GM21723 (cell line): ENCODE results near the gene GPC6.

Source experiments
- ATAC-seq: cut with Tn5 transposase; IDR thresholded peaks from one replicate; pipeline ENCODE4 v1.9.1; 2021; ENCODE audit warnings: mild to moderate bottlenecking, moderate library complexity; ENCODE audit not compliant: unreplicated experiment

GPC6 gene

DNA sequence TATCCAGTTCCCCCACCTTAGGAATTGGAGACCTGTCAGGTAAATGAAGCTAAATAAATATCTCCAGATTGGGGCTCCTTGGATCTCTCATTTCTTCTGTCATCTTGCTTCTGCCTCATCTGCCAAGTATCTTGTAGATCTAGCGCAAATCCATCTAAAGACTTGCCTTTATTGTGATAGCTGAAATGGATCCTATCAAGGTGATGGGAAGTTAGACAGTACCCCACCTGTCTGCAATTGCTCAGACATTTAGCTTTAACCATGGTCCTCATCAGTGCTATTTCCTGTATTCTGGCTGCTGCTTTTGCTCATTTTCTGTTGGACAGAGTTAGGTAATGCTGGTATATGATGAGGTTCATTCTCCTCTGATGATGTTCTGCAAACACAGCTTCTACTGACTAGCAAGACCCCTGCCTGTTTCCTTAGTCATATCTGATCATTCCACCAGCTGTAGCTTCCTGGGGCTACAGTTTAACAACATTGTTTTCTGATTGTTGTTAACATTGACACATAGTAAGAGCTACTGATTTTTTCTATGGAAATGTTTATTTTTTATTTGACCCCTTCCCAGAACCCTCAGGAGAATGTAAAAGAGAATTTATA lies 912.9 kb downstream of the GPC6 start:
- ATAC-seq = no peak

DNA sequence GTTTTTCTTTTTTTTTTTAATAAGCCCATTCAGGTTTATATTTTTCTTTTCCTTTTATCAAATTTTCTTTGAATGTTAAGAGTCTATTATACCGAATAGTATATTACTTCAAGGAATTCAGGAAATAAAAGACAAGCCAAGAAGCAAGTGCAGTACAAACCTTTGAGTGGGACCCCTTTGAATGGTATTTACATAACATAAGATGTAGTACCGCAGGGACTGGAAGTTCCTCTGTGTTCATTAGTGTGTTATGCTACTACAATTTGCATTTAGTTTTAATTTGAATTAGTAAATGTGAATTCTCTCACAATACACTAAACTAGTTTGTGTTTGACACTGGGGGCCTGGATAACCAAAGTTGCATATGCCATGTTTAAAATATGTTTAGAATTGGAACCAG lies 913.4 kb downstream of the GPC6 start:
- ATAC-seq = no peak

DNA sequence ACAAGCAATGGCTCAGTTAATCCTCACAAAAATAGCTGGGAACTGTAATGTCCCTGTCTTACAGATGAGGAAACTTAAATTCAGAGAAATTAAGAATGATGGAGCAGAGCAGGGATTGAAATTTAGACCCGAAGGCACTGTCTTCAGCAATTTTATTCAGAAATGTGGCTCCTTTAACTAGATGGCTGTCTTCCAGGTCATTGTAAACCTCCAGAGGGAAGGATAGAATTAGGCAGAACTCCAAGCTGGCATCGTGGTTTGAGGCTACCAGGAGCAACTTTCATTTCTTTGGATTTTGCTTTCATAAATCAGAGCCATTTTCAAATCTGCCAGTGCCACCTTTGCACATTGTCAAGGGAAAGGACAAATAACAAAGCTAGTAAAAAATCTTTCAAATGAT lies 913.9 kb downstream of the GPC6 start:
- ATAC-seq = no peak

- no peak for ATAC-seq
Measured at GRCh38 chr13:94143624-94144350, 917.2 kb downstream of the GPC6 start.

DNA sequence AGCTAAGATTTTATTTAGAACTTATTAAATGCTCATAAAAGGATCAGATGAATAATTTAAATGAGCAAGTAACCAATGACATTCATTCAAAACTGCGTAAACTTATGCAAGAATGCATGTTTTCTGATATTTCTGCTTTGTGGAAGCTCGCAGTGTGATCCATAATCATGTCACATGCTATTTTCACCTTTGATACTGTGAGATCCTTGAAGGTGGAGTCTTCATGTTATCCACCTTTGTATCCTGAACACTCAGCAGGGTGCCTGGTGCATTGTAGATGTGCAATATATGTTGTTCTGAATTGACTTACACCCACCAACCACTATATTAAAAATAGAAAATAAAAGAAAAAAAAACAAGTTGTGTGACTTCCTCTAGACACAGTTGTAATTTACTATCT lies 919.4 kb downstream of the GPC6 start:
- no peak for ATAC-seq

DNA sequence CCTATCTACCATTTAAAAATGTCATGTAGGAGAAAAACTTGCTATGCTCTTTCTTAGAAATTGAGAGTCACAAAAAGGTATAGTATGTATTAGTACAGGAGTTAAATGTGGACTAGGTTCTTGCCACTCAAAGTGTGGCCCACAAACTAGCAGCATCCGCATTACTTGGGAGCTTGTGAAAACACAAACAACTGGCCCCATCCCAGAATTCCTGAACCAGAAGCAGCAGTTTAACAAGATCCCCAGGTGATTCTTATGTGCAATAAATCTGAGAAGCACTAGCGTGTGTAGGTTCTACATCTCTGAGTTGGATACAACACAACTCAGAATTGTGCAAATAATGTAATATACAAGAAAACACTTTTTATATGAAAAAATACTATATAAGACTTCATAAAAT lies 927.0 kb downstream of the GPC6 start:
- ATAC-seq = no peak

GRCh38 chr13:94154367-94154766 lies 927.8 kb downstream of the GPC6 start:
- no peak for ATAC-seq

GRCh38 chr13:94157705-94158218 lies 931.2 kb downstream of the GPC6 start:
- no peak for ATAC-seq

DNA sequence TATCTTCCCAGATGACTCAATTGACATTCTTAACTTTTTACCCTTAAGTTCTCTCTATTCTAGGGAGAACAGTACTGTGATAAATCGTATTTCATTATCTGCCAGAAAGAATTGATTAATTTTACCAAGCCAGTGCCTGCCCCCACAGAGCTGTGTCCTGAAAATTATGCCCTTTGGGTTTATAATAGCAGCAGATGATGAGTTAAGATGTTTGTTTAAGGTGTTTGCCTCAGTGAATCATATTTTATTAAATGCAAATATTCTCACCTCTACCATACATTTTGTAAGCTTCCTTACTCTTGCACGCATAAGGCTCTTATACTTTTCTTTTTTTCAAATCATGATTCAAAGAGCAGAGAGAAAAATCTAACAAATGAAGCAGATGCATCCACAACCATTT lies 934.3 kb downstream of the GPC6 start:
- ATAC-seq = no peak

GRCh38 chr13:94162289-94162688 lies 935.7 kb downstream of the GPC6 start:
- ATAC-seq = no peak

DNA sequence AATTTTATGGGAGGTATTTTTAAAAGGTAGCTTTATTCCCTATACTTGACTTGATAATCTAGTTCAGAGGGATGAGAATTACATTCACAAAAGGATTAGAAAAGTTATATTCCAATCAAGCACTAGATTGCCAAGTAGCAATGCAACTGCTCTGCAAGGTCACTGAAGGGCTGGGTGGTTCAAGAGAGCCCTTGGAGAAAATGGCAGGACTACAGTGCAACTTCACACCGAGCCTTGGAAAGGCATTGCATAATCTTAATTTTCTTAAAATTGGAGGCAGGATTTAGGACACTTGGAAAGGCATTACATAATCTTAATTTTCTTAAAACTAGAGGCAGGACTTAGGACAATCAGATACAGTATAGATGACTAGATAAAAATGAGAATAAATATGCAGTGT lies 936.9 kb downstream of the GPC6 start:
- no peak for ATAC-seq

DNA sequence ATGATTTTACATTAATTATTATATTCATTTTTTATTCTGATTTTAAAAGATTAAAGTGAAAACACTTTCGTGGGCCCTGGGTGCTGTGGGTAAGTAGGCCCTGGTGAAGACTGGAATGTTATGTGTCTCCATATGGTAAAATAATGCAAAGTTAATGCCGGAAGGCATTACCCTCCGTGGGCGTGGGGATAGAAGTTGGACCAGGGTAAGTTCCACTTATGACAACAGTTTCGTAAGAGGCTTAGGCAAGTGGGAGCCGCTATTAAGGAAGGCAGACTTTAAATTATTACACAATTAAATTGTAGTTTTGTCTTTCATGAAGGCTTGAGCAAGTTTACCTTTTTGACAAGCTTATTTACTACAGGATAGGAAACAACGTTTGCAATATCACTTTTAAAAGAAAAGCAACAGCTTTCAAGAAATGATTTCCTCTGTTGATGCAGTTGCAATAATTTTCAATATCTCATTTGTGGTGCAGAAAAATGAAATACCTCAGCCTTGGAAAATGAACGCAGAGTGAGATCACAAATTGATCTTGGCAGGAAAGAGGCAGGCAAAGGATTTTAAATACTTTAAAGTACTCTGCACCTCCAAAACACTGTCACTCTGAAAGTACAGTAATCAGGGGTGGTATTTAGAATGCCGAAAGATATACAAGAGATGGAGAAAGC lies 942.3 kb downstream of the GPC6 start:
- ATAC-seq = no peak

GRCh38 chr13:94169454-94170144 lies 943.0 kb downstream of the GPC6 start:
- ATAC-seq = no peak

GRCh38 chr13:94170145-94170571 lies 943.6 kb downstream of the GPC6 start:
- ATAC-seq = no peak

GRCh38 chr13:94172416-94172815 lies 945.8 kb downstream of the GPC6 start:
- no peak for ATAC-seq

DNA sequence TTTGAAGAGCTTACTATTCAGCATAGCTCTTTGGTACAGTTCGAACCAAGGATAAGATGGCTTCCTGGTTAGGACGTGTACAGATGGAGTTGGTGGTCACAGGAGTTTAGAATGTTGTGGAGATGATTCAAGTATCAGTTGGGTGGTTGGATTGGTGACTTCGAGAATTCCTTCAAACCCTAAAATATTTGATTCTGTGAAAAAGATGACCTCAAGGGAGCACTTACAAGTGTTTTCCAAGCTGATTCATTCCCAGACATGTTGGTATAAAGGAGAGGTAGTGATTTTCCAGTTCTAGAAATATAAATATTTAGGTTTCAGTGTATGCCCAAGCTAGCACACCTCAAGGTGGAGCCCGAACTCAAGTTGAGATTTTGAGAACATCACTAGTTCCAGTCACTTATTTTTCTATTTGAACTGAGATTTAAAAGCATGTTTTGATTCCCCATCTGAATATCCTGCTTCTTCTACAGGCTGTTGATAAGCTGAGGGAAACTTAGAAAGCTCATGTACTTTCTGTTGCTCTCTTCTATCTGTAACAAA lies 946.8 kb downstream of the GPC6 start:
- no peak for ATAC-seq

DNA sequence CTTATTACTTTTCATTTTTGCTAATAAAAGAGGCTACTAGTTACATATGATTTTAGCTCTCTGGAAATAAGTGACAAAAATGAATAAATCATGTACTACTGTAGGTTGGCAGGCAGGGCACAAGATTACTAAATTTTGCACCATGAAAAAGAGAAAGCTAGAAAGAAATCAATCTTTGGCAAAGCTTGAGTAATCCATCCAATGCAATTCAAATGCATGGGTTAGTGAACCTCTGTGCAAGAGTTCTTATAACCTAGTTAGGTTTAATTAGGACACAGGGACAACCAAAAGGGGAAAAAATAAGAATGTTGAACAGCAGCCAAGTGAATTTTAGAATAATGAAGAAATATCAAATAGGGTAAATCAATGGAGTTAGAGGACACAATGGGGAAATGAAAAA lies 947.4 kb downstream of the GPC6 start:
- ATAC-seq = no peak

DNA sequence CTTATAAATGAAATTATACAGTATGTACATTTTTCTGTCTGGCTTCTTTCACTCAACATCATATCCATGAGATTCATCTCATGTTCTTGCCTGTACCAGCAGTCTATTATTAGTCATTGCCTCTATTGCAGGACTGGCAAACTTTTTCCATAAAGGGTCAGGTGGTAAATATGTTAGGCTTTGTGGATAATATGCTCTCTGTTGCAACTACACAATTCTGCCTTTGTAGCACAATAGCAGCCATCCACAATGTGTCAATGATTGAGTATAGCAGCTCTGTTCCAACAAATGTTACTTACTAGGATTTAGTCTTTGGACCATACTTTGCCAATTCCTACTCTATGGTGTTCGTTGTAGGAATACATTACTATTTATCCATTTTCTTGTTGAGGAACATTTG lies 948.5 kb downstream of the GPC6 start:
- ATAC-seq = no peak

- ATAC-seq = no peak
Measured at GRCh38 chr13:94176561-94176960, 950.0 kb downstream of the GPC6 start.

DNA sequence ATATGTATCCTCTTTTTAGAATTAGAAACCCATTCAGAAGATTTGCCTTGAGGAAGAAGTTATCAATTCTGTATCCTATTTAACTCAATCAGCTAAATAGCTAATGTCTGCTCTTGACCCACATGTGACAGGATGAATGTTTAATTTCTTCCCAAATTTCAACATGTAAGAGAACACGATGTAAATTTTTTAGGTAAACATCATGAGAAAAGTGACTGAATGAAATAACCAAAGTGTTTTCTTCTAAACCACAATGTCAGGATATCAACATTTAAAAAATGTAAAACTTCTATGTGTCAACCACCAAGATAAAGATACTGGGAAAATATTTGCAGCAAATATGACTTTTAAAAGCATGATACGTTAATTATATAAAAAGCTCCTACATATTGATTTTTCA lies 950.4 kb downstream of the GPC6 start:
- ATAC-seq = no peak

DNA sequence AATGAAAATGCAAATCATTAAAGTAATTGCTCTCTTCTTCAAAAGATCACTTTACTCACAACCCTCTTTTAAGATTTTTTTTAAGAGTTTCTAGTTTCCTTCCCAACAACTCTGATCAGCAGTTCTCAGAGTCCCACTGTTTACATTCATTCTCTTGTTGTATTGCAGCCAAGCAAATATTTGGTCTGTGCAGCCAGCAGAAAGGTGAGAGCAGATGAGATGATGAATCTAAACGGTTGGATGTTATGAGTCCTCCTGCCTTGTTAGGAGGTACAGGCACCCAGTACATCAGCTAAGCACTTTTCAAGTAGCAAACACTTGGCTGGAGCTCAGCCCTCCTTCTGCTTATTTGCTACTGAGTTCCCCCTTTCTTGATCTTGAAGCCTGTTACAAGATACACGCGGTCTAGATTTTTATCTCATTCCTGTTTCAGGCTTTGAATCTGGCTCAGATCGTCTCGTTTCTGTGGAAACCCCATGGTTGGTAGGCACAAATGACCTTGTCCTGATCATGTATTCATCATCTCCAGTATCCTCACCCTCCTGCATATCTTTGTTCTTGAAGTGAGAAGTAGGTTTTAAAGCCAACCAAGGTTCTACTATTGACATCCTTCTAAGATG lies 952.1 kb downstream of the GPC6 start:
- ATAC-seq = no peak
